ENCODE data around the gene ZDHHC14. TPM values are rescaled to one million over a fixed set of nuclear protein-coding genes. Genes with fewer than 3 reads are reported as not detected.

ZDHHC14 gene
- total and polyA plus RNA-seq, 2 experiments from 2014 or later = 3.0 to 7.4 TPM

DNA sequence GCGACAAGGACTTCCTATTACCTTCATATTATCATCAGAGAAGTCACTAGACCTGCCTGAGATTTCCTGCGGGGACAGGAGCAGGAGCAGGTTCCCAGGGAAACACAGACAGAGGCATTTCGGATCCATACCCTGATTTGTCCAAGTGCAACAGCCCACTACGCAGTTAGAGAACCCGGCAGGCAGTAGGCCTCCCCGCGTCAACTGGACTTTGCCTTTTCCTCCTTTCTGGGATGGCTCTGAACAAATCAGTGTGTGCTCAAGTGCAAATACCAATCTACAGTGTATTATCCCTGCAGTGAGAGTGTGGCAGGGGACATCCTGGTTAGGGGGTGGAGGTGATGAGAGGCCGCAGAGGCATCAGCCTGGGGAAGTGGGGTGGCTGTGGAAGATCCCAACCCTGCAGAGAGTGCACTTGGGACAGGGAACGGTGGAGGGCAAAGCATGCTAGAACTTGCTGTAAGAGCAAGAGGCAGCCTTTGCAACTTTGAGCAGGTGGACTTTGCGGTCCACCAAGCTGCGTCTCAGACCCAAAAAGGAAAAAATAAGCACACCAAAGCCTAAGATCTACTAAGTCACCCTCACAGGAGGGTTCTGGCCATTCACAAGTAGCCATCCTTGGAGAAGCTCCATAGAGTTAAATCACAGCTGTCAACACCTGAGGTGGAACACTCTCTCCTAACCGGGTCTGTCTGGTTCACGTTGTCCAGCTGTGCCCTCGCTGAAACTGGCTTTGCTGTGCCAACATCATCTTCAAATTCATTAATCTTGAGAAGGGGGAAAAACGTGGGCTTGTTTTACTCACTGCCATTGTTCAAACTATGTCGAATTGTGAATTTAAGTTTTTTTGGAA lies 159.1 kb downstream of the ZDHHC14 start:
- H3K4me3 Mint-ChIP-seq = no peak overlapping the region
- peaks cover 13% of the 10 kb centered on the region; the same call in 2 of the 3 replicates for H3K36me3 Mint-ChIP-seq (ENCODE audit: low read depth)
- no peaks in the 10 kb centered on the region; the same call in 2 of the 3 replicates for H3K9me3 Mint-ChIP-seq
- H3K4me2 ChIP-seq = no peak overlapping the region
- TF ChIP-seq EZH2phosphoT487 (IDR thresholded peaks at IDR 0.05; ENCODE audit: unreplicated experiment) (no peak), ZNF331 (CRISPR knock-in tag; IDR thresholded peaks at IDR 0.05; ENCODE audit: low read depth) (no peak), ZNF114 (CRISPR knock-in tag; IDR thresholded peaks at IDR 0.05) (no peak), POLR2AphosphoS5 (IDR thresholded peaks at IDR 0.05; ENCODE audit: low read depth) (no peak), JUNB (IDR thresholded peaks at IDR 0.05; ENCODE audit: unreplicated experiment) (no peak)
- TF ChIP-seq, protein P1, sequence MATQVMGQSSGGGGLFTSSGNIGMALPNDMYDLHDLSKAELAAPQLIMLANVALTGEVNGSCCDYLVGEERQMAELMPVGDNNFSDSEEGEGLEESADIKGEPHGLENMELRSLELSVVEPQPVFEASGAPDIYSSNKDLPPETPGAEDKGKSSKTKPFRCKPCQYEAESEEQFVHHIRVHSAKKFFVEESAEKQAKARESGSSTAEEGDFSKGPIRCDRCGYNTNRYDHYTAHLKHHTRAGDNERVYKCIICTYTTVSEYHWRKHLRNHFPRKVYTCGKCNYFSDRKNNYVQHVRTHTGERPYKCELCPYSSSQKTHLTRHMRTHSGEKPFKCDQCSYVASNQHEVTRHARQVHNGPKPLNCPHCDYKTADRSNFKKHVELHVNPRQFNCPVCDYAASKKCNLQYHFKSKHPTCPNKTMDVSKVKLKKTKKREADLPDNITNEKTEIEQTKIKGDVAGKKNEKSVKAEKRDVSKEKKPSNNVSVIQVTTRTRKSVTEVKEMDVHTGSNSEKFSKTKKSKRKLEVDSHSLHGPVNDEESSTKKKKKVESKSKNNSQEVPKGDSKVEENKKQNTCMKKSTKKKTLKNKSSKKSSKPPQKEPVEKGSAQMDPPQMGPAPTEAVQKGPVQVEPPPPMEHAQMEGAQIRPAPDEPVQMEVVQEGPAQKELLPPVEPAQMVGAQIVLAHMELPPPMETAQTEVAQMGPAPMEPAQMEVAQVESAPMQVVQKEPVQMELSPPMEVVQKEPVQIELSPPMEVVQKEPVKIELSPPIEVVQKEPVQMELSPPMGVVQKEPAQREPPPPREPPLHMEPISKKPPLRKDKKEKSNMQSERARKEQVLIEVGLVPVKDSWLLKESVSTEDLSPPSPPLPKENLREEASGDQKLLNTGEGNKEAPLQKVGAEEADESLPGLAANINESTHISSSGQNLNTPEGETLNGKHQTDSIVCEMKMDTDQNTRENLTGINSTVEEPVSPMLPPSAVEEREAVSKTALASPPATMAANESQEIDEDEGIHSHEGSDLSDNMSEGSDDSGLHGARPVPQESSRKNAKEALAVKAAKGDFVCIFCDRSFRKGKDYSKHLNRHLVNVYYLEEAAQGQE (IDR thresholded peaks at IDR 0.05; ENCODE audit: unreplicated experiment) = no peak
- TF ChIP-seq, protein P2, sequence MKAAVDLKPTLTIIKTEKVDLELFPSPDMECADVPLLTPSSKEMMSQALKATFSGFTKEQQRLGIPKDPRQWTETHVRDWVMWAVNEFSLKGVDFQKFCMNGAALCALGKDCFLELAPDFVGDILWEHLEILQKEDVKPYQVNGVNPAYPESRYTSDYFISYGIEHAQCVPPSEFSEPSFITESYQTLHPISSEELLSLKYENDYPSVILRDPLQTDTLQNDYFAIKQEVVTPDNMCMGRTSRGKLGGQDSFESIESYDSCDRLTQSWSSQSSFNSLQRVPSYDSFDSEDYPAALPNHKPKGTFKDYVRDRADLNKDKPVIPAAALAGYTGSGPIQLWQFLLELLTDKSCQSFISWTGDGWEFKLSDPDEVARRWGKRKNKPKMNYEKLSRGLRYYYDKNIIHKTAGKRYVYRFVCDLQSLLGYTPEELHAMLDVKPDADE (IDR thresholded peaks at IDR 0.05) = no peak
- no peak overlapping the region for H3K4me3 ChIP-seq
- H3K27me3 Mint-ChIP-seq (ENCODE audit: insufficient read depth, low read depth, poor library complexity) = peaks cover 10% of the 10 kb centered on the region
- no peak overlapping the region for H2AFZ ChIP-seq
- H3K79me2 ChIP-seq (replicated peaks; ENCODE audit: insufficient read depth) = no peaks in the 10 kb centered on the region
- ATAC-seq = no peak
- H3K27ac ChIP-seq (ENCODE audit: low read depth) = no peak overlapping the region
- H3K9me2 ChIP-seq (ENCODE audit: insufficient read depth) = no peaks in the 10 kb centered on the region
- H4K20me1 ChIP-seq (replicated peaks; ENCODE audit: insufficient read depth) = no peaks in the 10 kb centered on the region
- H3K4me1 ChIP-seq (ENCODE audit: insufficient read depth) = peaks cover 11% of the 10 kb centered on the region
- no peak overlapping the region for H3K27ac Mint-ChIP-seq
- peaks cover 20% of the 10 kb centered on the region for H3K4me1 Mint-ChIP-seq
- DNase-seq (ENCODE audit: low spot score) = no peak
- H3K36me3 ChIP-seq (ENCODE audit: insufficient read depth) = no peaks in the 10 kb centered on the region
- no peaks in the 10 kb centered on the region for H3F3A ChIP-seq (replicated peaks; ENCODE audit: low read depth)
- no peaks in the 10 kb centered on the region for H3K27me3 ChIP-seq (ENCODE audit: insufficient read depth)

DNA sequence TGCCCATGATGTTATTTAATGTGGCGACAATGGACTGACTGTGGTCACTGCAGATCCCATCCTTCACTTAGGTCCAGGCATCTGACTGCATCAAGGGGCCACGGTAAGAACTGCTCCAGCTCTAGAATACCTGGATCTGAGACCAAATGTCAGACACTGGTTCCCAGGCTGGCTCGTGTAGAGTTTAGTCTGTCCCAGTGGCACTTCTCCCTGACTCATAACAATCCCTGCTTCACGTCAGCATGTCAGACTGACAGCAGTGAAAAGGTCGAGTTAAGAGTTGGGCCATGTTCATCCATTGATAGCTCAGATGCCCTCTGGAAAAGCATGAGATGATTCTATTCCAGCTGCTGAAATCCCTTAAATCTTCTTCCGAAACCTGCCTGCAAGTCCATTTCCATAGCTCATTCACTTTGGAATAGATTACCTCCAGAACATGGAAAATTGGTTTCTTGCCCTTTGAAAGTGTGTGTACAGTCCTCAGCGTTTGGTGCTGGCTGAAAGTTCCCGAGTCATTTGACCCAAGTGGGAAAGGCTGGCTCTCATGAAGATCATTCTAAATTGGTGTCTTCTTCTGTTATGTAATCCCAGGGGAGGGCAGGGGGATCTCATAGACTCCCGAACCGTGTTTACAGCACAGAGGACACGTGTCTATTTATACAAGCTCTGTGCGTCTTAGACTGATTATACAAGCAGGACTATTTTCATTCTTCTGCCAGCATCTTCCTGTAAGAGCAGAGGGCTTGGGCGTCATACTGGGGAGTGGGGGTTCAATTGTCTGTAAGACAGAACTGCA lies 160.8 kb downstream of the ZDHHC14 start:
- no peaks in the 10 kb centered on the region for H3K36me3 ChIP-seq (ENCODE audit: insufficient read depth)
- DNase-seq (ENCODE audit: low spot score) = no peak
- H3K4me1 ChIP-seq (ENCODE audit: insufficient read depth) = peaks cover 9% of the 10 kb centered on the region
- peaks cover 16% of the 10 kb centered on the region for H3K4me1 Mint-ChIP-seq
- no peak for TF ChIP-seq POLR2AphosphoS5 (IDR thresholded peaks at IDR 0.05; ENCODE audit: low read depth)
- TF ChIP-seq EZH2phosphoT487 (IDR thresholded peaks at IDR 0.05; ENCODE audit: unreplicated experiment) = no peak
- TF ChIP-seq, protein P1 (IDR thresholded peaks at IDR 0.05; ENCODE audit: unreplicated experiment) = no peak
- no peak overlapping the region for H3K4me3 ChIP-seq
- H3K4me3 Mint-ChIP-seq = no peak overlapping the region
- no peak for ATAC-seq
- H3K9me3 Mint-ChIP-seq = no peaks in the 10 kb centered on the region; the same call in 2 of the 3 replicates
- no peaks in the 10 kb centered on the region for H4K20me1 ChIP-seq (replicated peaks; ENCODE audit: insufficient read depth)
- no peaks in the 10 kb centered on the region for H3K9me2 ChIP-seq (ENCODE audit: insufficient read depth)
- H3K27ac Mint-ChIP-seq = no peak overlapping the region
- H3K27me3 ChIP-seq (ENCODE audit: insufficient read depth) = no peaks in the 10 kb centered on the region
- no peaks in the 10 kb centered on the region for H3K79me2 ChIP-seq (replicated peaks; ENCODE audit: insufficient read depth)
- H3K36me3 Mint-ChIP-seq (ENCODE audit: low read depth) = peaks cover 13% of the 10 kb centered on the region; the same call in 2 of the 3 replicates
- H3K27ac ChIP-seq (ENCODE audit: low read depth) = no peak overlapping the region
- no peak overlapping the region for H3K4me2 ChIP-seq
- no peak overlapping the region for H2AFZ ChIP-seq
- H3K27me3 Mint-ChIP-seq (ENCODE audit: insufficient read depth, low read depth, poor library complexity) = peaks cover 10% of the 10 kb centered on the region
- H3F3A ChIP-seq (replicated peaks; ENCODE audit: low read depth) = no peaks in the 10 kb centered on the region
